Ureter (tissue), 1 donor: Measurements from ENCODE around the gene ATP2B3. TPM values are rescaled to one million over a fixed set of nuclear protein-coding genes. Genes with fewer than 3 reads are reported as not detected.
"Not testable (repeated sequence)": the region's sequence is repeated elsewhere in the genome, so short reads cannot be mapped to it uniquely, and the experiment has no call there.

Source experiments
- DNase-seq: peaks from one replicate; pipeline ENCODE4 v3.0.0-alpha.2; 2020; ENCODE audit warnings: low spot score
- total RNA-seq: library from RNA; stranded (reverse); gene quantifications from one replicate; pipeline ENCODE4 v1.2.4, GENCODE V29; 2023
- donor health status: DM: yes; HTN: yes; CAD: no.

ATP2B3 gene
- total RNA-seq, 1 donor from 2014 or later, result not detected

DNA sequence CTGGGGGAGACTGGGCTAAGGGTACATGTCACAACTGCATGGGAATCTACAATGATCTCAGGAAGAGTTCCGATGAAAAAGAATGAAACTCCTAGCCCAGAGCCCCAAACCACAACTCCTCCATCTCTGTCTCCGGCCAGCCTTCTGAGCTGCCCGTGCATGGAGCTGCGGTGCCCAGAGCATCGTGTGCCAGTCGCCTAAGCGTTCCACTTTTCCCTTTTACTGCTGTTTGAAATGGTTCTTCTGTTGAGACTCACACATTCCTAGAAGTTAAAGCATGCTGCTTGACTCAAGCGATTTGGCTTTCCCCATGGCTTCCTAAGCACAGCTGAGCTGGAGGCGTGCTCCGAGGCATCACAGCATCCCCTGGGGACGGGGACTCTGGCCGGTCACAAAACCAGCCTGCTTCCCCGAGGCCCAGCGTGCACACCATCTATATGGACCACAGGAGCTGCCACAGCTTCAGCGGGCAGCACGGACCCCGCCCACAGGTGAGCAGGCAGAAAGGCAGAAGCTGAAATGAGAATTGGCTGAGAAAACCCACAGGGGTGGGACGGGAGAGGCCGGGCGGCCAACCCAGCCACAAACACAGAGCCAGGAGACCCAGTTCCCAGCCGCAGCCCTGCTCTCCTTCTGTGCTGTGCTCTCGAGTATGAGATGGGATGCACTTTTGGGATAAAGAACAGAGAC lies 76.5 kb downstream of the ATP2B3 start:
- no peak for DNase-seq

DNA sequence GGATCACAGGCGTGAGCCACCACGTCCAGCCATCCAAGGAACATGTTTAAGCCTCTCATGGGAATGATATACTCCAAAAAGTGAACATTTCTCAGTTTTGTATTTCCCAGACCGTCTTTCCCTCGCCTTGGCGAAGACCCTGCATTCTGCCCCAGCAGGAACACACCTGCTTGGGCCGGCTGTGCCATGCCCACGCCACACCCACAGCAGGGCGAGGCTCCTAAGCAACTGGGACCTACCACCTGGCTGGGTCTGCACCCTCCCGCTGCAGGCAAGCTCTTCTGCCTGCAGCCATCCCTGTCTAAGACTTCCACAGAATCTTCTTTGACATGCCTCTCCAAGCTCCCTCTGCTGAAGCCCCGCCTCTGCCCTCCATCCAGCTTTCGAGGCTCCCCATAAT lies 77.9 kb downstream of the ATP2B3 start:
- no peak for DNase-seq

DNA sequence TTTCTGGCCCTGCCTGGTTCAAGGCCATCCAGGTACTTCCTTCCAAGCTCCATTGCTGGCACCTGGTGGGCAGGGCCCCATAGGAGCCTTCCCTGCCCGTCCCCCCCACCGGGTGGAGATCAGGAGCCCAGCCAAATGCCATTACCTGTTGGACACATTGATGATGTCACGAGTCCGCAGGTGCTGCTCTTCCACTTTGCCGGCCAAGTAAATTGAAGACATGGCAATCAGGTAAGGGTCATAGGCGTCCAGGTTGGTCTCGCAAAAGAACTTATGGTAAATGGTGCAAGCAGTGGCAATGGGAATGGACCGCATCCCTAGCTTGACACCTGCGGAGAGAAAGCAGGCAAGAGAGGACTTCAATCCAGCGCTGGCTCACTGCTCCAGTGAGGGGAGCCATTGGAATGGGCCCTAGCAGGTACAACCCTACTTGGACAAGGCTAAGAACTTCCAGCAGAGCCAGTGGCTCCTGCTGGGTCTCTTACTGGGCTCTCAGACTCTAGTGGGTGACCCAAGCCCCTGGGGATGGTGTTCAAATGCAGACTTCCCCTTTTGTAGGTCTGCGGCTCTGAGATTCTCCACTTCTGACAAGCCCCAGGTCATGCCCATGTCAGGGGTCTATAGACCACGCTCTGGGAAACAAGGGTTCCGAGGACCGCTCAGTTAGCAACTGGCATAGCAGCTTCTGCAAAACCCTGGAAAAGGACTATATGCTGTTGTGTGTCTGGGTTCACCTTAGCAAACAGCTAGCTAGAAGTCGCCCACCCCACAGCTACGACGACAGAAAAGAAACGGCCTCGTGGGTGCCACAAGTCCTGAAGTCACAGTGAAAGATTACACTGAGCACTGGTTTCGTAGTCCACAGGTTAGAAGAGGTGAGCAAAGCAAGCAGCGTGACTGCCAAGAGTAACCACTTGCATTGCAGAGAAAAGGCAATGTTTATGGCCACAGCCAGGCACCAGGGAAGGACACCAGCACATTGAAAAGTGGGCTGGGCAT lies 78.7 kb downstream of the ATP2B3 start:
- no peak for DNase-seq

DNA sequence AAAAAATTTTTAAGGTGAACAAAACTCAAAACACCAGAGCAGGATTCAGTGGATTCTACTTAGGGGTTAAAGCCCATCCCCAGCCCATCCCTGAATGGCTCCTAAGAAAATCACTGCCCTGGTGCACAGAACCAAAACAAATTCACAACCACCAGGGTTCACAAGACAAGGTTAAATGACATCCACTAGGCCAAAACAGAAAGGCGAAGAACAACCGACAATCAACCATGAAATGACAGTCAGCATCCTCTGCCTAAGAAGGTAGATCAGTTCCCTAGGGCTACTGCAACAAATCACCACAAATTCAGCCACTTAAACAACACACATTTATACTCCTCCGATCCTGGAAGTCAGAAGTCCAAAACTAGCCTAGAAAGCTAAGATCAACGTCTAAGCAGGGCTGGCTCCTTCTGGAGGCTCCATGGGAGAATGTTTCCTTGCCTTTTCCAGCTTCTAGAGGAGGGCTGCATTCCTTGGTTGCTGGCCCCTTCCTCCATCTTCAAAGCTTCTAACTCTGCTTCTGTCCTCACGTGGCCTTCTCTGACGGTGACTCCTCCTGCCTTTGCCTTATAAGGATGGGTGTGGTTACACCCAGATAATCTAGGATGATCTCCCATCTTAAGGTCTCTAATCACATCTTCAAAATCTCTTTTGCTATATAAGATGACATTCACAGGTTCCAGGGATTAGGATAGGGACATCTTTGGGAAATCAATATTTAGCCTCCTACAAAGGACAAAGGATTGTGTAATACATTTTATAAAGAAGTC lies 79.7 kb downstream of the ATP2B3 start:
- DNase-seq, result no peak

DNA sequence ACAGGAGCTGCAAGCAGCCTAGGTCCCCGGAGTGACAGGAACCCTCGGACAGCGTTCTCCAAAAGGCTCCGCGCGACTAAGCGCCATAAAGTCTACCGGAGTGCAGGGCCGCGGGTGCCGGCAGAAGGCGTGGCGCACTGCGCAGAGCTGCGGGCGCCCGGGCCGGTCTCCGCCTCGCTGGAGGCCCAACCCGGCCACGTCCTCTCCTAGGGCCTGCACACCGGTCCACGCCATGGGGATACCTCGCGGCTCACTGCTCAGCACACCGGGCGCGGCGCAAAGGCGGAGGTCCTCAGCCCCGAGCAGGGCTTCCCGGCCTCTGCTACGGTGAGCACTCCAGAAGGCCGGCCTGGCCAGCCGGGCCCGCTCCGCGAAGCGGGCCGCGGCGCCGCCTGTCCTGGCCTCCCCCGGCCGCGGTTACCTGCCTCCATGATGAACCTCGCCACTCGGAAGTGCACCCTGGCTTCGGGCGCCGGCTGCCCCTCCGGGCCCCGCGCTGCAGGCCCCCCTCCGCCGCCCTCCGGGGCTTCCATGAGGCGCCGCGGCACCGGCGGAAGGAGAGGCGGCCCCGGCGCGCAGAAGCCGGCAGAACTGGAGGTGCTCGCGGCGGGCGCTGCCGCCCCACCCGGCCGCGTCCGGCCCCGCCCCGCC lies 81.2 kb downstream of the ATP2B3 start, which contains the start of gene CCNQ:
TSS of gene CCNQ (minus strand) at position 599 of the 651 bp plus-strand sequence. CDS start at position 533, 66 bp downstream.
- DNase-seq, result no peak

DNA sequence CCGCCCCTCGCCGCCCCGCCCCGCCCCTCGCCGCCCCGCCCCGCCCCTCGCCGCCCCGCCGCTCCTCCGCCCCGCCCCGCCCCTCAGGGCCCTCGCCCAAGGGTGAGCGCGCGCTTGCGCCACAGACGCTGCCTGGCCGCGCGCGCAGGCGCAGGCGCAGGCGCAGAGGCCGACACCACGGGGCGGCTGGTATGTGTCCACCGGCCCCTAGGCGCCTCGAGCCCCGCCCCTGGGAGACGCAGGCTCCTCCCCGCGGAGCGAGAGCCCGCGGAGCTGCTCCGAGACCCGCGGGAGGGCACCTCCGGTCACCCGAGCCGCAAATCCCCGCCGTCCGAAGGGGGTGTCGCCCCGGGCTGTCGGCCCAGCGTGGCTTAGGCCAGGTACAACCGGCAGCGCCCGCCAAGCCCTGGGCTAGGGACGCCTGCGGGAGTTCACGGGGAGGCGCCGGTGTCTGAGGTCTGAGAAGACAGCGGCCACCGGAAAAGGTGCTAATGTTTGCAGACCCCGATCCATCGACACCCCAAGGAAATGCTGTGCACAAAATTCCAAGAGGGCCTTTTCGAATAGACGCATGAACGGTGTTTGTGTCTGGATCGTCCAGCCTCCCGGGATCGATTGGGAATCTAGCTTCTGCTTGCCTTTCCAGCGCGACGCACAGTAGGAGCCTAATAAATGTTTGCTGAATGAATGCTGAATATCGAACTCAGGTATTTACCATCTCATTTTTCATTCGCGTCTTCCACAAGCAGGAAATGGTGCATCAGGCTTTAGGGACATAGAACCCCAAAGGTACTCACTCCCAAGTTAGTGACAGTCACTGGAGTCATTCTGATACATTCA lies 82.0 kb downstream of the ATP2B3 start:
- DNase-seq, result peak; percentile 87

DNA sequence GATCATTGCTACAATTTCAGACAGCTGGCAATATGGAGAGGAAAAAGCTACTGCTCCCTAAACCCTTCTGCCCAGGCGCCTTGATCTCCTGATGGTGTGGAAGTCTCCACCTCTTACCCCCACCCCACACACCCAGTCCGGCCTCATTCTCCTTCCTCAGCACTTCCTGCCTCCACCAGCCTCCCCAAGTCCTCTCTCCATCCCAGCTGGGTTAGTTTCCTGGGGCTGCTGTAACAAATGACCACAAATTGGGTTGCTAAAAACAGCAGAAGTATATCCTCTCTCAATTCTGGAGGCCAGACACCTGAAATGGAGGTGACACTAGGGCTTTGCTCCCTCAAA lies 82.6 kb downstream of the ATP2B3 start:
- DNase-seq, result no peak

DNA sequence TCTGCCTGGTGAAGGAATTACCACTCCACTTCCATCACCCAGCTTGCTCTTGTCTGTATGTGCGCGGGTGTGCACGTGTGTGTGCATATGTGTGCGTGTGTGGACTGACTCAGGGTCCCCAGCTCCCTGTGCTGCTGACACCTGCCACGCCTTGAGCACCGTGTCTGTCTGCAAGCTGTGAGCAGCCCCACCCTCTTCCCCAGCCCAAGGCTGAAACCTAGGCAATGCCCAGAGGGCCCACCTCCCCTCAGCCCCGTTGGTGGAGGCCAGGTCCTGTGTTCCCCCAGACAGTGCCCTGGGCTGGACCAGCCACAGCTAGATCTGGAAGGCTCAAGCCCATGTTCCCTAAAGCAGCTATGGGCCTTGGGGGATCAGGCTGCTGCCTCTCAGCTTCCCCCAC lies 83.5 kb downstream of the ATP2B3 start:
- no peak for DNase-seq

DNA sequence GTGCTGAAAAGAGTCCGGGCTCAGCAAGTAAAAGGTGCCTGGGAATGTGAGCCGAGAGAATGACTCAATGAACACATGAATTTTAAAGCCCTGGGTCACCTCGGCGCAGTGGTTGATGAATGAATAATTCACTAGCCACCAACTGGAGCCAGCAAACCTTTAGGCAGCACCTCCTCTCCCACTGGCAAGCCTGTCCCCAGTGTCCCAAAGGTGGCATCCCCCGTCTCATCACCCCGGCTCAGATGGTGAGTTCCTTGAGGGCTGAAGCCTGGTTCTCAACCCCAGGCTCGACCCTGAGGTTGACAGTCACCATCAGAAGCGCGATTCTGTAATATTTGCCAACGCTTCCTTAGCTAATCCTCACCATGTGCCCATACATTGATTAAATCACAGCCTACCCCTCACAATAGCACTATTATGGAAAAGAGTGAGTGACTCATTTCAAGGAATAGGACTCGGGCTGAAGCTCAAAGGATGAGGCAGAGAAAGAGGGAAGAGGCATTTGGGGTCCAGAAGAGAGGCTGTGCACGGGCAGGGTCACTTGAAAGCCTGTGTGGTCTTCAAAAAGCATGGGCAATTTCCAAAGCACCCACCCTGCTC lies 84.2 kb downstream of the ATP2B3 start:
- DNase-seq, result no peak

DNA sequence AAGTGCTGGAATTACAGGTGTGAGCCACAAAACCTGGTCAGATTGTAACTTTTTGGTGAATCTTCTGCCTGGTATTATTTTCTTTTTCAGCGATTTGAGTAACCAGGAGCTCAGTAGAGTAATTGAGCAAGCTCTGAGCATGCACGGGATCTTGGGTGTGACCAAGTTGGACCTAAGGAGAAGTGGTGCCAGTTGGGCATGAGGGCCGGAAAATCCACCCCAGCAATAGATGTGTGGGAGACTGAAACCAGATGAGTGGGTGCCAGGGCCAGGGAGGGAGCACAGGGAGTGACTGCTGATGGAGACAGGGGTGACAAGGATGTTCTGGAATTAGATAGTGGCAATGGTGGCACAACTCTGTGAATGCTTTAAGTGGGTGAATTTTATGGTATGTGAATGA lies 85.2 kb downstream of the ATP2B3 start:
- DNase-seq, result no peak

DNA sequence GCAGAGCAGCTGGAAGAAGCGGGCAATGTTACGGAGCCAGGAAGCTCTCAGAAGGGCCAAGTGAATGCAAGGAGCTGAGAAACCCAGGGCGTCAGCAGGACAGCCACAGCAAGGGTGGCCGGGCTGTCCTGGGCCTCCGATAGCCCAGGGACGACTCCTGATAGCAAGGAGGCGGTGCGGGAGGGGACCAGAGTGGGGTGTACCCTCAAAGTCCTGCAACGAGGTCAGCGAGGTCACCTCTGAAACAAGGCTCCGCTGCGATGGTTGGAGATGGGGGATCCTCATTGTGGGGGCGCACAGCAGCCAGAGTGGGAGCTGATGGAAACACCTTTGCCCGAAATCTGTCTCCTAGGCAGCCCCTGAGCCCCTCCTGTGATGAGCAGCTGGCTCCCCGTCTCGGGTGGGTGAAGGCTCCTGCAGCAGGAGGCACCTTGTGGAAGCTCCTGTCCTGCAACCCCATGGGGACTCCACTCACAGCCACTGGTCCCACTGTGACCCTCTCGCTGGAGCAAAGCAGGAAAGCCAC lies 85.8 kb downstream of the ATP2B3 start:
- no peak for DNase-seq

DNA sequence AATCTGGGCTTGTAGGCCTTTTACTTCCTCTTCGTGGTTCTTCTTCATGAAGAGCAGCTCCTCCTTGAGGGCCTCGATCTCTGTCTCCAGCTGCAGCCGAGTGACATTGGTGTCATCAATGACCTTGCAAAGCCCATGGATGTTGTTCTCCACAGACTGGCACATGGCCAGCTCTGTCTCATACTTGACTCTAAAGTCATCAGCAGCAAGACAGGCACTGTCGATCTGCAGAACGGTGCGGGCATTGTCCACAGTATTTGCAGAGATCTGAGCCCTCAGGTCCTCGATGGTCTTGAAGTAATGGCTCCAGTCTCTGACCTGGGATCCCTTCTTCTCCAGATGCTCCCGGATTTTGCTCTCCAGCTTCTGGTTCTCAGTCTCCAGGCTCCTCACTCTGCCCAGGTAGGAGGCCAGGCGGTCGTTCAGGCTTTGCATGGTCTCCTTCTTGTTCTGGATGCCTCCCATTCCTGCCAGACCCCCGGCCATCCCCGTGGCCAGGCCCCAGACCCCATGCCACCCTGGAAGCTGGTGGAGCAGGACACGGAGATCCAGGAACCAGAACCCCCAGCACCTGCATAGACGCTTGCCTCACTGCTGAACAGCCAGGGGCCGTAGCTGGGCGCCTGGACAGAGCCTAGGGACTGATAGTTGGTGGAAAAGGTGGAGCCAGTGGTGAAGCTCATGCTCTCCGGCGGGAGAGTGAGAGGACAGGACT lies 87.4 kb downstream of the ATP2B3 start:
- not testable (repeated sequence) for DNase-seq

DNA sequence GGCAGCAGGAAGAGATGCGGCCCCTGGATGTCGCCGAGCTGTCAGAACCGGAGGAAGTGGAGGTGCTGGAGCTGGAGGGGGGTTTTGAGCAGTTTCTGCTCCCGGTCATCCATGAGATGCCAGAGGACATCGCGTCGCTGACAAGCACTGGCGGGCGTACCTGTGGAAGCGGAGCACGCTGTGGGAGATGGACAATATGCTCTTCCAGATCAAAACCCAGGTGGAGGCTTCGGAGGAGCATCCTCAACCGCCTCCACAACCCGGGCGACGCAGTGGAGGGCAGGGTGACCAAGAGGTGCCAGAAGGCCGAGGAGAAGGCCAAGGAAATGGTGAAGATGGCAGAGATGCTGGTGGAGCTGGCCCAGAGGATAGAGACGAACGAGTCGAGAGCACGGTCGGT lies 89.1 kb downstream of the ATP2B3 start:
- no peak for DNase-seq

DNA sequence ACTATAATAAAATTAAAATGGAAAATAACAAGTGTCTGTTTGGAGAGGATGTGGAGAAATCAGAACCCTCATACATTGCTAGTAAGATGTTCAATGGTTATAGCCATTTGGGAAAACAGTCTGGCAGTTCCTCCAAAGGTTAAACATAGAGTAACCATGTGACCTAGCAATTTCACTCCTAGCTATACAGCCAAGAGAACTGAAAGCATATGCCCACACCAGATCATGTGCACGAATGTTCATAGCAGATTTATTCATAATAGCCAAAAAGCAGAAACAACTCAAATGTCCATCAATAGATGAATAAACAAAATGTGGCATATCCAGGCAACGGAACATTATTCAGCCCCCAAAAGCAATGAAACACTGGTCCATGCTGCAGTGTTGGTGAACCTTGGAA lies 90.9 kb downstream of the ATP2B3 start:
- DNase-seq, result no peak

DNA sequence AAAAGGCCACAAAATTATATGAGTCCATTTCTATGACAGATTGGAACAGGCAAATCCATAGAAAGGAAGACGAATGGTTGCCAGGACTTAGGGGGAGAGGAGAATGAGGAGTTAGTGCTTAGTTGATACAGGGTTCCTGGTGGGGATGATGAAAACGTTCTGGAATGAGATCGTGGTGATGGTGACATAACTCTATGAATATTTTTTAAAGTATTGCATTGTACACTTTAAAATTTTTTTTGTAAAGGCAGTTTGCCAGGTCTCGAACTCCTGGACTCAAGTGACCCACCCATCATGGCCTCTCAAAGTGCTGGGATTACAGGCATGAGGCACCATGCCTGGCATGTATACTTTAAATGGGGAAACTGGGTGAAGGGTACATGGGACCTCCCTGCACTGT lies 91.4 kb downstream of the ATP2B3 start:
- DNase-seq, result no peak

DNA sequence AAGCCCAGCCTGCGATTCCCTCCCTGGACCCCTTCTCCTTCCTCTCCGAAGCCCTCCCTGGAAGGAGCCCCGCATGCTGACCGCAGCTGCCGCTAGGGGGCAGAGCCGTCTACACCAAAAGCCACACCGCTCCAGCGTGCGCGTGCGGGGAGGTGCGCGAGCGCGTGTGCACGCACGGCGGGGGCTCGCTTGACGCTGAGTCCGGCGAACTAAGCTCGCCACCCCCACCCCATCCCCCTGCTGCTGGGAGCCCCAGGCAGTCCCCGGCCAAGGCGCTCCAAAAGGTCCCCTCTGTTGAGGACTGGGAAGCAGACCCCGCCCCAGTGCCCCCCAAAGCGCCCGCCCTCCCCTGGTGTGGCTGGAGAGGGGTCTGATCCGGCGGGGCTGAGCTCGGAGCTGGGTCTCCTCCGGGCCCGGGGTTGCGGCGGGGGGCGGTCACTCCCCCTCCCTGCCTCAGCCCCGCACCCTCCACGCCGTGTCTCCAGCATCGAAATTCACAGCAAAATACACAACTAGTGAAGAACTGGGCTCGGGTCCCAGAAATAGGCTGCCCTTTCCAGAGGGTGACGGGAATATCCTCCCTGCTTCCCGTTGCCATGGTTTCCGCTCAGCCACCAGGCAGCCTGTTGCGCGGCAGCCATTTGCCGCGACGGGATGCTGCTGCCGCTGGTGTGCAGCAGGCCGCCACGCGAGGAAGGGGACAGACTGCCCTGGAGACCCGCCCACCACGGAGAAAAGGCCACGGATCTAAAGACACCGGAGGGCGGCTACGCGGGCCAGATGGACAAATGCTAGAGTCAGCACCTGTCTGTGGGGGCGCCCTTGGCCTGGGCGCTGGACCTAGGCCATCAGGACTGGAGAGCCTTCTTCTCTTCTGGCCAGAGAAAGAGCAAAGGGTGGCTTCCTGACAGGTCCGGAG lies 92.7 kb downstream of the ATP2B3 start:
- DNase-seq, result peak; percentile 66

DNA sequence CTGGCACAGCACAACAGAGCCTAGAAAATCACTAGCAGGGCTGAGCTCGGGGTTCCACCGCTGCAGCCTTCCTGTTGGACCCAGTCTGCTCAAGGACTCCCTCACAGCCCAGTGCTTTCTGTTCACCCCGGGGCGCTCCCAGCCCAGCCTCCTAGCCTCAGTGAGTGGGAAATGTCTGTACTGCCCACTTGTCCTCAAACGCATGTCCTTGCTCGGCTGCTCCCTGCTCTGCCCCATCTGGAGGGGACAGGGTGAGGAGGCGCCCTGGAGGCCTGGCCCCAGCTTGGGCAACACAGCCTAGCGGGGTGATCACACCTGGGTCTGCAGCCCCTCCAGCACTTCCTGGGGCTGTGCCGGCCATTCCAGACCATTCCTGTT lies 93.4 kb downstream of the ATP2B3 start:
- DNase-seq, result no peak
